ENCODE results near the gene TRPM3. TPM values are rescaled to one million over a fixed set of nuclear protein-coding genes. Genes with fewer than 3 reads are reported as not detected.

TRPM3 gene
- total and polyA plus RNA-seq, 2 of the 13 experiments (the other 11 are each of a cell fraction or from before 2014, with no cell fraction given), result not detected

DNA sequence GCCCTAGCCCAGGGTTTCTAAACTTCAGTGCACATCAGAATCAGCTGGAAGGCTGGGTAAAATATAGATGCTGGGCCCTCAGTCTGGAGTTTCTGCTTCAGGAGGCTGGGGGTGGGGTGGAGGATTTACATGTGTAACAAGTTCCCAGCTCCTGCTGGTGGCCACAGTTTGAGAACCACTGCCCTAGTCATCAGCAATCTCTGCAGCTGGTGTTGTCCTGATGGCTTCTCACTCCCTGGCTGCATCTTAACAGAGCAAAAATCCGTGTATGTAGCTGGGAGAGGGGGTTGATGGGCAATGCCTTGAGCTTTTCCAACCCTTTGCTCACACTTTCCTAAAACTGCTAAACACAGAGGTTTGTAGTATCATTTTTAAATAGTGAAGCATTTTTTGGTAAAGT lies 520.9 kb downstream of the TRPM3 start:
- ChIA-PET POLR2A (no interaction called here), CTCF (ENCODE audit: low intra/inter-chr PET ratio, low total read pairs) (interaction anchor here (2.8 kb wide), 1 partner anchor 628 kb away, joined by 17 read pairs; no protein-coding TSS in a partner anchor)
- no peak for DNase-seq (ENCODE audit: low spot score)
- Histone ChIP-seq H3K27me3 (ENCODE audit: control insufficient read depth in 1 of 2, insufficient read depth in 2 of 2, low read length in 2 of 2) (peaks cover 1 to 16% of the 10 kb centered on the region in 2 experiments; a peak in 4 of 5 replicates), H3K36me3 (replicated peaks in 1 of 2; ENCODE audit: control insufficient read depth in 1 of 2, insufficient read depth in 2 of 2, low read length in 2 of 2) (no peaks in the 10 kb centered on the region), H2AFZ (ENCODE audit: low read length) (no peak overlapping the region), H3K27ac (ENCODE audit: extremely low read length, insufficient read depth, low read length) (no peak overlapping the region), H3K9ac (ENCODE audit: insufficient read depth, low read depth, low read length) (no peak overlapping the region), H3K4me2 (ENCODE audit: low read depth, low read length) (no peak overlapping the region), H4K20me1 (ENCODE audit: insufficient read depth, low read length) (no peaks in the 10 kb centered on the region), H3K4me1 (ENCODE audit: insufficient read depth, low read length) (peaks cover 9% of the 10 kb centered on the region; the same call in 1 of the 2 replicates), H3K79me2 (ENCODE audit: insufficient read depth, low read length) (no peaks in the 10 kb centered on the region), H3K4me3 (replicated peaks in 1 of 3; ENCODE audit: insufficient read depth in 1 of 3, low read depth in 2 of 3, low read length in 3 of 3) (no peak overlapping the region), H3K9me3 (ENCODE audit: low read length) (no peaks in the 10 kb centered on the region)
- BruUV-seq (replicated peaks), result no TSS peak
- no peak for FAIRE-seq
- WGBS (ENCODE audit: low lambda C conversion rate), result 0% methylated on average over 1 of the region's 1 CpG
- no peak for ATAC-seq
- in situ Hi-C loops (cut with HindIII; ENCODE audit: extremely low pct_ligation_motif_present, low pct_unique_long_range_greater_than_20kb) (loop anchor here (5.0 kb wide), 2 partner anchors 263 to 628 kb away; no protein-coding TSS in a partner anchor), intact Hi-C loops (cut with micrococcal nuclease; ENCODE audit: unreplicated experiment) (loop anchor here (2.0 kb wide), 1 partner anchor 180 kb away; no protein-coding TSS in a partner anchor)
- TF ChIP-seq HCFC1 (IDR thresholded peaks at IDR 0.05; ENCODE audit: low read depth, low read length) (no peak), ZNF577 (CRISPR knock-in tag; IDR thresholded peaks at IDR 0.05; ENCODE audit: borderline replicate concordance, low read depth) (no peak), RAD21 (CRISPR knock-in tag; IDR thresholded peaks at IDR 0.05) (no peak), GFI1 (CRISPR knock-in tag; IDR thresholded peaks at IDR 0.05; ENCODE audit: borderline replicate concordance) (no peak), MYNN (CRISPR knock-in tag; IDR thresholded peaks at IDR 0.05; ENCODE audit: low read depth) (no peak), ARHGAP35 (CRISPR knock-in tag; IDR thresholded peaks at IDR 0.05; ENCODE audit: borderline replicate concordance) (no peak), SRF (IDR thresholded peaks at IDR 0.05; ENCODE audit: low read depth, low read length) (no peak), MXD4 (CRISPR knock-in tag; IDR thresholded peaks at IDR 0.05) (no peak), ZNF10 (CRISPR knock-in tag; IDR thresholded peaks at IDR 0.05; ENCODE audit: borderline replicate concordance, low read depth) (no peak), AGO1 (IDR thresholded peaks at IDR 0.05; ENCODE audit: low read depth, low read length, poor library complexity, severe bottlenecking) (no peak)
- TF ChIP-seq, protein P1, sequence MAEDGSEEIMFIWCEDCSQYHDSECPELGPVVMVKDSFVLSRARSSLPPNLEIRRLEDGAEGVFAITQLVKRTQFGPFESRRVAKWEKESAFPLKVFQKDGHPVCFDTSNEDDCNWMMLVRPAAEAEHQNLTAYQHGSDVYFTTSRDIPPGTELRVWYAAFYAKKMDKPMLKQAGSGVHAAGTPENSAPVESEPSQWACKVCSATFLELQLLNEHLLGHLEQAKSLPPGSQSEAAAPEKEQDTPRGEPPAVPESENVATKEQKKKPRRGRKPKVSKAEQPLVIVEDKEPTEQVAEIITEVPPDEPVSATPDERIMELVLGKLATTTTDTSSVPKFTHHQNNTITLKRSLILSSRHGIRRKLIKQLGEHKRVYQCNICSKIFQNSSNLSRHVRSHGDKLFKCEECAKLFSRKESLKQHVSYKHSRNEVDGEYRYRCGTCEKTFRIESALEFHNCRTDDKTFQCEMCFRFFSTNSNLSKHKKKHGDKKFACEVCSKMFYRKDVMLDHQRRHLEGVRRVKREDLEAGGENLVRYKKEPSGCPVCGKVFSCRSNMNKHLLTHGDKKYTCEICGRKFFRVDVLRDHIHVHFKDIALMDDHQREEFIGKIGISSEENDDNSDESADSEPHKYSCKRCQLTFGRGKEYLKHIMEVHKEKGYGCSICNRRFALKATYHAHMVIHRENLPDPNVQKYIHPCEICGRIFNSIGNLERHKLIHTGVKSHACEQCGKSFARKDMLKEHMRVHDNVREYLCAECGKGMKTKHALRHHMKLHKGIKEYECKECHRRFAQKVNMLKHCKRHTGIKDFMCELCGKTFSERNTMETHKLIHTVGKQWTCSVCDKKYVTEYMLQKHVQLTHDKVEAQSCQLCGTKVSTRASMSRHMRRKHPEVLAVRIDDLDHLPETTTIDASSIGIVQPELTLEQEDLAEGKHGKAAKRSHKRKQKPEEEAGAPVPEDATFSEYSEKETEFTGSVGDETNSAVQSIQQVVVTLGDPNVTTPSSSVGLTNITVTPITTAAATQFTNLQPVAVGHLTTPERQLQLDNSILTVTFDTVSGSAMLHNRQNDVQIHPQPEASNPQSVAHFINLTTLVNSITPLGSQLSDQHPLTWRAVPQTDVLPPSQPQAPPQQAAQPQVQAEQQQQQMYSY (CRISPR knock-in tag; IDR thresholded peaks at IDR 0.05), result no peak
- TF ChIP-seq, protein P2, sequence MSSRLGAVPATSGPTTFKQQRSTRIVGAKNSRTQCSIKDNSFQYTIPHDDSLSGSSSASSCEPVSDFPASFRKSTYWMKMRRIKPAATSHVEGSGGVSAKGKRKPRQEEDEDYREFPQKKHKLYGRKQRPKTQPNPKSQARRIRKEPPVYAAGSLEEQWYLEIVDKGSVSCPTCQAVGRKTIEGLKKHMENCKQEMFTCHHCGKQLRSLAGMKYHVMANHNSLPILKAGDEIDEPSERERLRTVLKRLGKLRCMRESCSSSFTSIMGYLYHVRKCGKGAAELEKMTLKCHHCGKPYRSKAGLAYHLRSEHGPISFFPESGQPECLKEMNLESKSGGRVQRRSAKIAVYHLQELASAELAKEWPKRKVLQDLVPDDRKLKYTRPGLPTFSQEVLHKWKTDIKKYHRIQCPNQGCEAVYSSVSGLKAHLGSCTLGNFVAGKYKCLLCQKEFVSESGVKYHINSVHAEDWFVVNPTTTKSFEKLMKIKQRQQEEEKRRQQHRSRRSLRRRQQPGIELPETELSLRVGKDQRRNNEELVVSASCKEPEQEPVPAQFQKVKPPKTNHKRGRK (CRISPR knock-in tag; IDR thresholded peaks at IDR 0.05), result no peak
- TF ChIP-seq, protein P3, sequence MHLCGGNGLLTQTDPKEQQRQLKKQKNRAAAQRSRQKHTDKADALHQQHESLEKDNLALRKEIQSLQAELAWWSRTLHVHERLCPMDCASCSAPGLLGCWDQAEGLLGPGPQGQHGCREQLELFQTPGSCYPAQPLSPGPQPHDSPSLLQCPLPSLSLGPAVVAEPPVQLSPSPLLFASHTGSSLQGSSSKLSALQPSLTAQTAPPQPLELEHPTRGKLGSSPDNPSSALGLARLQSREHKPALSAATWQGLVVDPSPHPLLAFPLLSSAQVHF (CRISPR knock-in tag; IDR thresholded peaks at IDR 0.05), result no peak
- TF ChIP-seq, protein P4, sequence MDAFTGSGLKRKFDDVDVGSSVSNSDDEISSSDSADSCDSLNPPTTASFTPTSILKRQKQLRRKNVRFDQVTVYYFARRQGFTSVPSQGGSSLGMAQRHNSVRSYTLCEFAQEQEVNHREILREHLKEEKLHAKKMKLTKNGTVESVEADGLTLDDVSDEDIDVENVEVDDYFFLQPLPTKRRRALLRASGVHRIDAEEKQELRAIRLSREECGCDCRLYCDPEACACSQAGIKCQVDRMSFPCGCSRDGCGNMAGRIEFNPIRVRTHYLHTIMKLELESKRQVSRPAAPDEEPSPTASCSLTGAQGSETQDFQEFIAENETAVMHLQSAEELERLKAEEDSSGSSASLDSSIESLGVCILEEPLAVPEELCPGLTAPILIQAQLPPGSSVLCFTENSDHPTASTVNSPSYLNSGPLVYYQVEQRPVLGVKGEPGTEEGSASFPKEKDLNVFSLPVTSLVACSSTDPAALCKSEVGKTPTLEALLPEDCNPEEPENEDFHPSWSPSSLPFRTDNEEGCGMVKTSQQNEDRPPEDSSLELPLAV (CRISPR knock-in tag; conservative IDR thresholded peaks at IDR 0.05; ENCODE audit: low read depth), result no peak
- TF ChIP-seq, protein P5, sequence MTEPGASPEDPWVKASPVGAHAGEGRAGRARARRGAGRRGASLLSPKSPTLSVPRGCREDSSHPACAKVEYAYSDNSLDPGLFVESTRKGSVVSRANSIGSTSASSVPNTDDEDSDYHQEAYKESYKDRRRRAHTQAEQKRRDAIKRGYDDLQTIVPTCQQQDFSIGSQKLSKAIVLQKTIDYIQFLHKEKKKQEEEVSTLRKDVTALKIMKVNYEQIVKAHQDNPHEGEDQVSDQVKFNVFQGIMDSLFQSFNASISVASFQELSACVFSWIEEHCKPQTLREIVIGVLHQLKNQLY (CRISPR knock-in tag; IDR thresholded peaks at IDR 0.05), result no peak

Measured in HepG2 (cell line).